HepG2 (cell line): ENCODE data around the gene HSDL2. TPM values are rescaled to one million over a fixed set of nuclear protein-coding genes. Genes with fewer than 3 reads are reported as not detected.

Experiments used
- ATAC-seq: fragments of 200-7000 bp; cut with Tn5 transposase; 3 replicates; pipeline ENCODE4 v1.9.1; 2020; ENCODE audit warnings: mild to moderate bottlenecking, moderate library complexity
- BruUV-seq: library from RNA; stranded (reverse); fragments of 400-500 nt; replicated peaks from 2 replicates; lab custom pipeline; 2021; lab: Mats Ljungman, UMichigan
- CTCF ChIA-PET: fragments of 300-600 bp; formaldehyde crosslinking; extraction: SDS; loops from one replicate; lab custom pipeline; 2021; ENCODE audit warnings: low total read pairs, inconsistent platforms, low intra/inter-chr PET ratio; lab: Yijun Ruan, JAX
- POLR2A ChIA-PET: fragments of 350-600 bp; sonication (Branson Sonifier 250); formaldehyde crosslinking; loops from one replicate; lab custom pipeline; 2020; ENCODE audit warnings: antibody characterized with exemption, inconsistent platforms; lab: Yijun Ruan, JAX
- DNase-seq: peaks from one replicate; pipeline ENCODE4 v3.0.0-alpha.2; 2015; ENCODE audit warnings: low spot score
- FAIRE-seq: peaks from 3 replicates; lab custom pipeline; 2011; peaks lifted over from hg19 to GRCh38; lab: Jason Lieb, UNC
- H2AFZ ChIP-seq: one replicate; pipeline ENCODE4 v1.6.1; 2011; ENCODE audit warnings: low read length, inconsistent platforms
- H3K27ac ChIP-seq: fragments of 300-600 bp; 3 replicates; pipeline ENCODE4 v1.8.0; 2011; ENCODE audit warnings: mixed run types, mild to moderate bottlenecking, mixed read lengths, low read length, inconsistent platforms; ENCODE audit not compliant: insufficient read depth; ENCODE audit errors: extremely low read length
- H3K27me3 ChIP-seq, 2 experiments: fragments of 200-600 bp in 1 of 2; 2 replicates in 1 of 2; 3 replicates in 1 of 2; pipeline versions ENCODE4 v1.6.0 to v1.8.0; 2011; ENCODE audit warnings: low read length in 2 of 2, mild to moderate bottlenecking in 2 of 2, moderate library complexity in 2 of 2, inconsistent platforms in 1 of 2; ENCODE audit not compliant: insufficient read depth in 2 of 2, control insufficient read depth in 1 of 2
- H3K36me3 ChIP-seq, 2 experiments: fragments of 200-600 bp in 1 of 2; replicated peaks in 1 of 2; 2 replicates in 1 of 2; 3 replicates in 1 of 2; pipeline versions ENCODE4 v1.5.1 to v1.8.0; 2011; ENCODE audit warnings: low read length in 2 of 2, inconsistent platforms in 1 of 2; ENCODE audit not compliant: insufficient read depth in 2 of 2, control insufficient read depth in 1 of 2
- H3K4me1 ChIP-seq: 2 replicates; pipeline ENCODE4 v1.5.1; 2012; ENCODE audit warnings: low read length, inconsistent platforms; ENCODE audit not compliant: insufficient read depth
- H3K4me2 ChIP-seq: 2 replicates; pipeline ENCODE4 v1.6.0; 2011; ENCODE audit warnings: low read depth, low read length, inconsistent platforms
- H3K4me3 ChIP-seq, 3 experiments: fragments of 200-600 bp in 1 of 3; sonication (generic), shearing (Covaris generic) in 1 of 3; replicated peaks in 1 of 3; 2 replicates each; pipeline ENCODE4 v1.5.1; 2011 to 2016; ENCODE audit warnings: low read length in 3 of 3, inconsistent platforms in 2 of 3, low read depth in 2 of 3, mild to moderate bottlenecking in 2 of 3, control low read depth in 1 of 3, mixed read lengths in 1 of 3; ENCODE audit not compliant: insufficient read depth in 1 of 3
- H3K79me2 ChIP-seq: one replicate; pipeline ENCODE4 v1.6.1; 2011; ENCODE audit warnings: low read length, inconsistent platforms; ENCODE audit not compliant: insufficient read depth
- H3K9ac ChIP-seq: 2 replicates; pipeline ENCODE4 v1.6.0; 2011; ENCODE audit warnings: mild to moderate bottlenecking, low read depth, low read length, inconsistent platforms; ENCODE audit not compliant: insufficient read depth
- H3K9me3 ChIP-seq: 2 replicates; pipeline ENCODE4 v1.5.1; 2012; ENCODE audit warnings: mild to moderate bottlenecking, low read length
- H4K20me1 ChIP-seq: 2 replicates; pipeline ENCODE4 v1.6.0; 2011; ENCODE audit warnings: inconsistent platforms, mild to moderate bottlenecking, low read length, moderate library complexity; ENCODE audit not compliant: insufficient read depth
- ATF3 ChIP-seq: sonication (generic); formaldehyde crosslinking; IDR thresholded peaks from 2 replicates; pipeline ENCODE4 v1.4.0; 2020; ENCODE audit warnings: missing genetic modification reagents
- FOXA3 ChIP-seq: IDR thresholded peaks from 2 replicates; pipeline ENCODE4 v1.6.1; 2016; ENCODE audit warnings: missing genetic modification reagents, missing compliant biosample characterization
- HMG20A ChIP-seq: IDR thresholded peaks from 2 replicates; pipeline ENCODE4 v1.6.1; 2016; ENCODE audit warnings: borderline replicate concordance
- IRF2 ChIP-seq: IDR thresholded peaks from 2 replicates; pipeline ENCODE4 v1.6.1; 2018; ENCODE audit warnings: missing genetic modification reagents, missing compliant biosample characterization
- KDM1A ChIP-seq: IDR thresholded peaks from 2 replicates; pipeline ENCODE4 v1.6.1; 2016; ENCODE audit warnings: missing compliant biosample characterization
- RARG ChIP-seq: sonication (generic); formaldehyde crosslinking; IDR thresholded peaks from 2 replicates; pipeline ENCODE4 v1.4.0; 2020; ENCODE audit warnings: low read depth, mild to moderate bottlenecking, missing genetic modification reagents
- SALL2 ChIP-seq: sonication (generic); formaldehyde crosslinking; IDR thresholded peaks from 2 replicates; pipeline ENCODE4 v1.8.1; 2023; ENCODE audit warnings: mild to moderate bottlenecking, missing genetic modification reagents, inconsistent platforms
- SP1 ChIP-seq, 2 experiments: fragments of 450-650 bp in 1 of 2; sonication (generic) in 1 of 2; formaldehyde crosslinking in 1 of 2; IDR thresholded peaks; 2 replicates each; pipeline versions ENCODE4 v1.4.0 to v1.6.1; 2016 to 2020; ENCODE audit warnings: missing genetic modification reagents in 1 of 2
- TRIM24 ChIP-seq: sonication (generic); formaldehyde crosslinking; IDR thresholded peaks from 2 replicates; pipeline ENCODE4 v1.8.0; 2022; ENCODE audit warnings: mild to moderate bottlenecking, missing genetic modification reagents
- ZFY ChIP-seq: sonication (generic); formaldehyde crosslinking; IDR thresholded peaks from 2 replicates; pipeline ENCODE4 v1.4.0; 2020; ENCODE audit warnings: missing genetic modification reagents
- ZNF124 ChIP-seq: sonication (generic); formaldehyde crosslinking; IDR thresholded peaks from 2 replicates; pipeline ENCODE4 v1.4.0; 2020; ENCODE audit warnings: missing genetic modification reagents
- ZNF263 ChIP-seq: sonication (generic); formaldehyde crosslinking; IDR thresholded peaks from 2 replicates; pipeline ENCODE4 v1.4.0; 2020; ENCODE audit warnings: missing genetic modification reagents
- ZNF362 ChIP-seq: sonication (generic); formaldehyde crosslinking; IDR thresholded peaks from 2 replicates; pipeline ENCODE4 v1.4.0; 2020; ENCODE audit warnings: missing genetic modification reagents, mild to moderate bottlenecking, borderline replicate concordance
- ZNF670 ChIP-seq: sonication (generic); formaldehyde crosslinking; IDR thresholded peaks from 2 replicates; pipeline ENCODE4 v1.8.0; 2022; ENCODE audit warnings: mild to moderate bottlenecking, missing genetic modification reagents, borderline replicate concordance
- ZNF792 ChIP-seq: IDR thresholded peaks from 2 replicates; pipeline ENCODE4 v1.6.1; 2016
- ZNF883 ChIP-seq: sonication (generic); formaldehyde crosslinking; IDR thresholded peaks from 2 replicates; pipeline ENCODE4 v1.5.1; 2020; ENCODE audit warnings: mild to moderate bottlenecking, missing genetic modification reagents; ENCODE audit errors: not compliant biosample characterization
- WGBS: methylation state at CpG from one replicate; pipeline ENCODE4 v1.1.6; 2017; ENCODE audit warnings: low lambda C conversion rate; 5-methylcytosine and 5-hydroxymethylcytosine counted together
- in situ Hi-C: cut with HindIII; loops from 2 replicates; pipeline ENCODE4 v1.10.0; 2017; ENCODE audit warnings: low pct_unique_long_range_greater_than_20kb; ENCODE audit not compliant: extremely low pct_ligation_motif_present
- intact Hi-C: fragments of 100-400 bp; cut with micrococcal nuclease; formaldehyde crosslinking; loops from one replicate; pipeline ENCODE4 v1.10.0; 2022; ENCODE audit not compliant: unreplicated experiment
- polyA plus RNA-seq, 8 experiments: library from polyadenylated mRNA; depleted of rRNA in 3 of 8; stranded (reverse) in 7 of 8; unstranded in 1 of 8; fragments of >200 nt; fragmentation: Illumina TruSeq in 4 of 8; extraction: Trizol in 4 of 8; gene quantifications; 2 replicates each; pipeline versions ENCODE4 v1.2.1 to v1.2.3, GENCODE V29; 2011 to 2016; ENCODE audit warnings: low read depth in 4 of 8, missing spikeins in 1 of 8, mixed read lengths in 1 of 8; ENCODE audit not compliant: insufficient read depth in 1 of 8
- total RNA-seq, 5 experiments: library from RNA; depleted of rRNA; stranded (reverse); fragments of >200 nt; fragmentation: Illumina TruSeq; extraction: Trizol; gene quantifications; 2 replicates each; pipeline ENCODE4 v1.2.3, GENCODE V29; 2016; ENCODE audit warnings: low read depth in 1 of 5

Gene HSDL2
- total and polyA plus RNA-seq, 2 of the 13 experiments (the other 11 are each of a cell fraction or from before 2014, with no cell fraction given): 55.3 to 80.2 TPM

GRCh38 chr9:112505086-112505485 lies 125.2 kb downstream of the HSDL2 start:
- peak overlapping the region; percentile 36 for H3K4me2 ChIP-seq
- no peaks in the 10 kb centered on the region for H3K27me3 ChIP-seq
- TF ChIP-seq ZNF792 (CRISPR knock-in tag) (no peak), ZNF883 (CRISPR knock-in tag) (no peak), IRF2 (CRISPR knock-in tag) (no peak), ZNF263 (CRISPR knock-in tag) (no peak), ZFY (CRISPR knock-in tag) (no peak), ZNF670 (CRISPR knock-in tag) (no peak), SALL2 (CRISPR knock-in tag) (no peak), SP1 (IDR thresholded peaks at IDR 0.05) (no peak), SP1 (CRISPR knock-in tag; IDR thresholded peaks at IDR 0.05) (no peak), ATF3 (CRISPR knock-in tag) (no peak), ZNF124 (CRISPR knock-in tag) (no peak), RARG (CRISPR knock-in tag) (no peak), KDM1A (no peak), FOXA3 (CRISPR knock-in tag) (no peak), HMG20A (CRISPR knock-in tag) (no peak), ZNF362 (no peak), TRIM24 (CRISPR knock-in tag) (no peak)
- POLR2A ChIA-PET: interaction anchor here (0.8 kb wide), 1 partner anchor 13 kb away, joined by 4 read pairs; no protein-coding TSS in a partner anchor
- intact Hi-C loops (loop anchor here (1.0 kb wide), 1 partner anchor 9 kb away; no protein-coding TSS in a partner anchor), in situ Hi-C loops (no loop called here)
- CTCF ChIA-PET: no interaction called here
- no peak for FAIRE-seq
- H3K27ac ChIP-seq: peak overlapping the region; percentile 58
- H3K9ac ChIP-seq: no peak overlapping the region
- H2AFZ ChIP-seq: no peak overlapping the region
- peaks cover 17% of the 10 kb centered on the region for H4K20me1 ChIP-seq
- DNase-seq: peak; percentile 20
- peaks cover 0 to 1% of the 10 kb centered on the region in 2 experiments; a peak in 3 of 5 replicates for H3K36me3 ChIP-seq
- H3K9me3 ChIP-seq: no peaks in the 10 kb centered on the region
- no TSS peak for BruUV-seq
- H3K79me2 ChIP-seq: peaks cover 90% of the 10 kb centered on the region
- no peak overlapping the region; a peak in 1 of 6 replicates for H3K4me3 ChIP-seq
- peaks cover 85% of the 10 kb centered on the region for H3K4me1 ChIP-seq
- WGBS: 40% methylated on average over 4 of the region's 4 CpGs
- ATAC-seq: peak; percentile 45
